Ecto neural progenitor cell (in vitro differentiated cells): ENCODE results near the gene FSTL5.

Source experiments
- DNase-seq: peaks from one replicate; pipeline ENCODE4 v3.0.0-alpha.2; 2018; ENCODE audit warnings: low spot score

FSTL5 gene

DNA sequence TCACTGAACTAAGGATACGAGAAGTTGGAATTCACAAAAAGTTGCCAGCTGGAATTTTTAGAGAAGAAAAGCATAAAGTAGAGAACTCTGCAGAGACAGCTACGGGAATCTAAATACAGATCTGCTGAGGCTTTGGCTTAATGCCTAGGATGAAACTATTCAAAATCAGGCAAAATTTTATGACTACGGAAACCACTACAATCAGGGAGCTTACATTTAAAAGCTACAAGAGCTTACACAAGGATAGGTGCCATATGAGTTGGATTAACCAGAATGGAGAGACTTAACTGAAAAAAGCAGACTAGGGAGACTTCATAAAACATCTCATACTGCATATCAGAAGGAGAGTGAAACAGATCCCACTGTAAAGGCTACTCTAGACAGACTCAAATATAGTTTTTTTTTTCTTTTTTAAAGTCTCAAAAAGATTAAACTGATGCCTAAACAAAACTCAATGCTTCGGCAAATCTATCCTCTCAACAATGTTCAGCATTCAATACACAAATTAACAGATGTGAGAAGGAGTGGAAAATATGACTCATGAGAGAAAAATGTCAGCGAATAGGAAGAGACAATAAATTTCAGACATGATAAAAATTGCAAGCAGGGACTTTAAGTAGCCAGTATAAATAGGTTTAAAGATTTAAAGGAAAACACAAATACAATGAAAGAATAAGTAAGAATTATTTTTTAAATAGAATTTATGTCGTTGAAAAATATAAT lies 586.1 kb downstream of the FSTL5 start:
- DNase-seq, result no peak

DNA sequence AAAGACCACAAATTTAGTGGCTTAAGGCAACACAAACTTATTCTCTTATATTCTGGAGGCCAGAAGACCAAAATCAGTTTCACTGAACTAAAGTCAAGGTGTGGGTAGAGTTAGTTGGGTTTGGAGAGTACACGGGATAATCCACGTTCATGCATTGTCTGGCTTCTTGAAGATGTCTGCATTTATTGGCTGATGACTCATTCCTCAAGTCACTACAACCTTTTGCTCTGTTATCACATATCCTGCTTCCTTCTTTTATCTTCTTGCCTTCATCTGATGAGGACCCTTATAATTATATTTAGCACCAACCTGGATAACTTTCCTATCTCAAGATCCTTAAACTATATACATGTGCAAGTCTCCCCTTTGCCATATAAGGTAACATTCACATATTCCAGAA lies 590.0 kb downstream of the FSTL5 start:
- no peak for DNase-seq

DNA sequence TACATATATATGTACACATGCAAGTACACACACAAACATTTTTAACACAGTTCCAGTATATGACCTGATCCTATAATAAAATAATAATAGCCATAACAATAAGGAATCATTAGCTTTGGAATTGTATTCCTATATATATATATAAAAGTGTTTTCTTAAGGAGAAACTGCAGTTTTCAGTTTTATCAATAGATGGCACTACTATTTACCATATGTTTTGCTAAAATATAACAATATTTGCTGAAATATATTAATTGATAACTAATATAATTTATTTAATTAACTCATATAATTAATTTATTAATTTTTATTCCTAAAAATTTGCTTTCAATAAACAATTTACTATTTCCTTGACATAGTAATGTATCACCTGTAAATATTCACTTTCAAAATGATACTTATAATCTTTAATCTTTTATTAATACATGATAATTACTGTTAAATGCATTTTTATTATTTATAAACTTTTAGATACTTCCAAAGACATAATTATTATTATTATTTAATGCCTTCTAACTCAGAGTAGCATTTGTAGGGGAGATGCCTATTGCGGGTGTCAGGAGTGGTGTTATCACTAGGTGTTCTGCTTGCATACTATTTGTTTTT lies 599.5 kb downstream of the FSTL5 start:
- DNase-seq, result no peak

DNA sequence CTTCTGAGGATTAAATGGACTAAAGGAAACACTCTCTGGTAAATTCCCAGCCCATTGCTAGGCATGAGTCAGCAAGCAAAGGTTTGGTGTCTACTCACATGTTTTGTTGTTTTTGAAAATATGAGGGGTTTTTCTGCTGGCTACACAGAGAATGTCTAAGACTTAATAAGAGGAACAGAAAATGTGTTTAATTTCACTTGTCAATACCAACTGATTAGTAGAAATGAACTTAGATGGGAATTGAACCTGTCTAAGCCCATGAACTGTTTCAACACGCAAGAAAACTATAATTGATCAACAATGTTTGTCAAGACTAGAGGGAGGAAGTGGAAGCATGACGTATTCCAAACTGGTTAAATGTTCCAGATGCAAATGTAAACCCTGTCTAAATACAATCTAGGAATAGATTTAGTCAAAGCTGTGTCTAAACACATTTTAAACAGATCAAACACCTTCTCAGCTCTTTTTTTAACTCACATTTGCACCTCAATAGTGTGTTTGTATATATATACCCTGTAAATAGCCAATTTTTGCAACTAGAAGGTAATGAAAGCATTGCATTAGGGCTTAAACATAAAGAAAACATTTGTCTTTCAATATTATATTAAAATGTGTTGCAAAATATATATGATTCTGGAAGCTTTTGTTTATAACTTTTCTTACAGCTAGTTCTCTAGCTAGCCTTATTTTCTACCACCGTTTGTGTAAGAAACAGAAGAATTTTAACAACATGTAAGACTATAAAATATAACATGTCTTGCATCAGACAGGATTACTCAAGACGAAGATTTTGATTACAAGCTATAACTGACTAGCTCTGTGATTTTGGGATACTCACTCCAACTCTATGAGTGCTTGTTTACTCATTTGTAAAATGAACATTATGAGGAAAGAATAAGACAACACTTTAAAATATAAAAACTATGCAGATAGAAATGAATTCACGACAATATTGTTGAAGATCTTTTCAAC lies 607.8 kb downstream of the FSTL5 start:
- DNase-seq, result no peak

DNA sequence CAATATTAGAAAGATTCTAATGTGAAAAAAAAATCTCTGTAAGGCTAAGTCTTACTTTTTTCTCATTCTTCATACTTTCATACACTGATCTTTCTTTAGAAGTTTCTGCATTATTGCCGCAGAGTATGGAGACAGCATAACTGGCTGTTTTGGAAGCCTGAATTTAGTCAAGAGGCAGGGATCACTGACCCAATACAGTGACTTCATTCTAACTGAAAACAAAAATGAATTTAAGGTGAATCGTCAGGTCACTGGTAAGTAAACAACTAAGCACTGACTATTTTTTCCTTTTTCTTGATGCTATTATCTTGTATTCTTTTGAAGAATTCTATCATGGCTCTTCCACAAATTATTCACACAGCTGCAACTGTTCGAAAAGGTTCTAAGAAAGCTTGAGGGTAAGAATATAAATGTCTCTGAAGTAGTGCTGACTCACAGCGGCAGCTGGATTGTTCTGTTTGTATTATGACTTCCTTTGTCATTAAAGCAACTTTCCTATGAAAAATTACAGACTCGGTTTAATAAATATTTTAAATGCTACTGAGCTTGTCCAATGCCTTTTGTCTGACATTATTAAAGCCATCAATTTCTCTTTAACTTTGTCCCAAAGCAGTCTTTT lies 609.3 kb downstream of the FSTL5 start:
- no peak for DNase-seq

DNA sequence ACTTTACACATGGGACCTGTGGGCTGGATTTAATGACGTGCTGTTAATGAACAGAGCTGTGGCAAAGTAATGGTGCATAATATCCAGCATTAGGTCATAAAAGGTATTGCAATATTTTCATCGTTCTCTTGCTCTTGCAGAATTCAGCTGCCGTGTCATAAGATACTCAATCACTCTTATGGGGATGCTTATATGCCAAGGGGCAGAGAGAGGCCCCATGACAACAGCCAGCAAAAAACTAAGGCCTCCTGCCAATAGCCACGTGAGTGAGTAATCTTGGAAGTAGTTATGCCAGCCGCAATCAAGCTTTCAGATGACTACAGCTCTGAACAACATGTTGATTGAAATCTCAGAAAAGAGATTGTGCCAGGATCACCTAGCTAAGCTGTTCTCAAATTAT lies 616.9 kb downstream of the FSTL5 start:
- DNase-seq, result no peak

DNA sequence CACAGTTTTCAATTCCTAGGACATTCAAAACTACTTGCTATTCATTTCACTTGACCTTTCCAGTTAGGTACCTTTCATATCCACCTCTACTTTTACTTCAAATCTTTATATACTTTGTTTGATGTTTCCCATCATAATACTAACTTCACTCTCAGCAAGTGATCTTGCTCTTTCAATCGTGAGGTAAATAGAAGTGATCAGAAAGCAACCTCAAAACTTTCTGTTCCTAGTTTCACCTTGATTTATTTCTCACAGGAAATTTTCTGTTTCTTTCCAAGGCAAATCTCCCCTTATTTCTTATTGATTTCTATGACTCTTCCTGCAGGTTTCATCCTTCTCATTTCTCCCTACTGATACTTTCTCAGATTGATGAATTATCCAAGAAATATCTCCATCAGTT lies 623.5 kb downstream of the FSTL5 start:
- no peak for DNase-seq

DNA sequence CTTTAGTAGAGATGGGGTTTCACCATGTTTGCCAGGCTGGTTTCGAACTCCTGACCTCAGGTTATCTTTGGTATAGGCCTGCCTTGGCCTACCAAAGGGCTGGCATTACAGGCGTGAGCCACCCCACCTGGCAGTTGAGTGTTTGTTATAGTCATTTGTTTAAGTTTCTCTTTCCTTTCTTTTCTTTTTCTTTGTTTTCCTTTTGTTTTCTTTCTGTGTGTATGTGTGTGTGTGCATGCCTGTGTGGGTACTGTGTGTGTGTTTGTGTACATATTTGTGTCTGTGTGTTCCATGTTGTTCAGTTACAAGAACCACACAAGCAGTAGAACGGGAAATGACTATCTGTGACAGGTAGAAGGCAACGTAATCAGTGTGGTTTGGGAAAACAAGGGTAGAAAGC lies 624.9 kb downstream of the FSTL5 start:
- DNase-seq, result no peak

DNA sequence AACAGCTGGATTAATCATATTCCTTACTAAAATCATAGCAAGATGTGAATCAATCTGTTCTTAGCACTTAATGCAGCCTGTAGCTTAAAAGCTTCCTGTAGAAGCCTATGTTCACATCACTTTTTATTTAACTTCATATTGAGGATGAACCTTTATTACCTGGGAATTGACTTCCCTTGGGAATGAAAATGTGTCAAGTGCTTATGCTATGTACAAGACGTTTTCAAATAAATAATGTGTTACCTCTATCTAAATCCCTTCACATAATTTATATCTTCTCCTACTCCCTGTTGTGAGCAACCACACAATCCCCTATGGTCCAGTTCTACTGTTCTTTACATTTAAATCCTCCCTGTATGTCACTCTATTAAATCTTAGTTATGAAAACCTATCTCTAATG lies 633.1 kb downstream of the FSTL5 start:
- no peak for DNase-seq

DNA sequence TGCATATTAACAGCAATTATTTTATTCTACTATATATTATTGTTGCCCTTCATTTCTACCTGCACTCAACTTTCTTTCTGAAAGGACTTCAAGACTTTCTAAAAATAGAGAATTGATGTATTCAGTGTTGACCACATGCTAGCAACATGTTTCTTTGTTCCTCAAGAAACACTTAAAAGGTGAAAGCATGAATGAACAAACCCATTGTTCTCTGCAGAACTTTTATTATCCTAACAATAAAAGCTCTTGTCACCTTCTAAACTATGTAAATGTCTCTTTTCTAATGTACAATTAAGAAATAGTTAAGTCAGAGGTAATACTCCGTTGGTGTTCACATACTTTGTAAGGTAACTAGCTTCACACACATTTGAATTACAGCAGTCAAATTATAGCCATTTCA lies 638.7 kb downstream of the FSTL5 start:
- no peak for DNase-seq

DNA sequence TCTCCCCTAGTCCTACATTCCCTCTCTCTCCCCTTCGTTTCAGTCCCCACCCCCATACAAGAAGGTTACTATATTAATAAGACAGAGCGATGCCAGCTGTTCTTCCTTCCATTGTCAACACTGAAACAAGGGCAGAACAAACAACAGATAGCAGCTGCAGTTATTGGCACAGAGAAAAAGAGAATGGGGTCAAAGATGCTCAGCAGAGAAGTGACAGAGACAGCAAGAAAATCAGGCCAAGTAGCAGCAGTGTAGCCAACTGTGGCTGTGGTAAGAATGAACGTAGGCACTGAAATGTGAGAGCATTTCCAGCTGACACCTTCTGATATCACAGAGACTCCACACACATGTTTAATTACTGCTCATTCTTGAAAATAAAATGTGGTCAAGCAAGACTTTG lies 641.8 kb downstream of the FSTL5 start:
- no peak for DNase-seq

DNA sequence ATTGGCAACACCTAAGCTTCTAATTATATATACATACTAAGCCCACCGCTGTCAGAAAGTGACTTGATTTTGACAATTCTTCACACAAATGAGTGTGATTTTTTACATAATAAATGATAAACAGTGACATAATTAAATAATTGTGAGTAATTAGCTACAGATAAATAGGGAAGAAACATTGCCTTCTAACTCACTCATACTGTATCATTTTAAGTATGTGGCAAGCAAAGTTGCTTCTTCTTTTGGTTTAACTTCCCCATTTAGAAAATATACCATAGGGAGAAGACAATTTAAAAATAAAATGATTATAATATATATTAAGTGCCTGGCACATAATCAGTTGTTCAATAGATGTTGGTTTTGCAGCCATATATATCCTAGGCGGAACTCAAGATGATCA lies 644.2 kb downstream of the FSTL5 start:
- no peak for DNase-seq

DNA sequence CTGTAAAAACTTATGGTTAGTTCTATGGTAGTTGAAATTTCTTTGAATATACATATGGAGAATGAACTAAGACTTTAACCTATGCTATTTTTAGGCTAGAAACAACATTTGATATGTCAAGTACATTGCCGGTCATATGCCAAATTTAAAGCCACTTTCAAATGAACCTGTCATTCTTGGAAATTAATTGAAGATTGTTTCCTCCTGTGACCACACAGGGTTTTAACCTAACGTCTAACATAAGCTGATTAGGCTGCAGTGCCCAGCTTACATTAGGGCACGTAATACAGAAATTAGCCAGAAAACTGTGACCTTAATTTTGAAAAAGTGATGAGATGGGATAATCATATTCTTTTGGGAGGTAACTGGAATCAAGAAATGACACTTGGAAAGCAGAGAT lies 645.9 kb downstream of the FSTL5 start:
- no peak for DNase-seq

DNA sequence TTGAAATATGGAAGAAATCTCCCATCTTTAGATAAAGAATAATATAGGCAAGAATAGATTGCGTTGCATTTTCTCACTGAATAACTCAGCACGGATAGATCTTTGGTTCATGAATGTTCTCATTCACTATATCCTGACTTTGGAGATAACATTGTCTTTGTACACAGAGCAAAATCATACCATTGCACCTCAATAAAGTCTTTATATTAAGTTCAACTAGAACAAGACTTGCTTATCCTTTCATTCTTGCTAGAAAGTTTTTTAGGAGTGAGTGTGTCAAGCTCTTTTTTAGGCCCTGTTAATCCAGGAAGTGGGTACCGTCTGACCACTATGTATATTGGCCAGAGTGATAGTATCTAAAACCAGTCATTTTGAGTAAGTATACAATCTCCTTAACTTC lies 658.7 kb downstream of the FSTL5 start:
- no peak for DNase-seq

DNA sequence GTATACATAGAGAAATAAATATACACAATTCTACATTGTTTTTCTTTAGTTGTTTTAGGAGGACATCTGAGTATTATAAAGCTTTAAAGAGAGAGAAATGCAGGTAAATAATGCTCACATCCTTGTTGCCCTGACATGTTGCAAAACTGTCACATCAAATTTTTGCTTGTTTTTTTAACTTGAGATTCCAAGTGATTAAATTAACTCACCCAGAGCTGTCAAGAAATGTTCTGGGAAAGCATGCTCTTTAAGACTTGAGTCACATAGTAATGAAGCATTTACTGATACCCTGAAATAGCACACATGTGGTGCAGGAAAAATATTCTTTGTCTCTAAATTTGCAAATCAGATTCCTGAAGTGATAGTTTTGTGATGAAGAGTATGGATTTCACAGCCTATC lies 665.6 kb downstream of the FSTL5 start:
- DNase-seq, result no peak

DNA sequence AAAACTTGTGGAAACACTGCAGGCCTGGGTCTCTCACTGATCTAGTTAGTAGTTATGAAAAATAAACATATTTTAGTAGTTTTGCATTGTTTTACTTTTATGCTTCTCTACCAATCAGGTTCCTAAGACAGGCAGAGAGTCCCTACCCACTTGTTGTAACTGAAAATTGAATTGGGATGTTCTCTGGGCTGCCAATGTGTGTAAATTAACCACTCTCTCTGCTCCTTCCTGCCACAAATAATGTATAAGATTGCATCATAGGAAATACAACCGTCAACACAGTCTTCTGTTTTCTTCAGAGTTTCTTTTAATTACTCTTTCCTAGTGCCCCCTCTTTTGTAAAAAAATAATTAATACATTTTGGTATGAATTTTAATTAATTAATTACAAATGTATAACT lies 677.3 kb downstream of the FSTL5 start:
- DNase-seq, result no peak

DNA sequence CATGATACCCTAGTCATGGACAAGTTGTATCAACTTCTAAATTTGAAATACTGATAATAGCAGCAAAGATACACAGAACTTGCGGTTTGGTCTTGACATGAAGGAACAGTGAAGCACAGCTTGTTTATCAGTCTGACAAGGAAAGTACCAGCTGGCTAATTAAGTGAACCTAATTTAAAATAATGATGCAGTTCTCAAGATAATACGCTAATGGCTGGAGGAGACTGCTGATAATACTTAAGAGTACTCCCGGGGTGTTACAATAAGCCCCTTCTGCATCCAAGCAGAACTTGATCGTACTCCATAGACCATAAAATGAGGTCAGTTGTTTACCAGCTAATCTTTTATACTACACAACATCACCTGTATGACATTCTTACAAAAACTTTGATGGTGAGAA lies 697.5 kb downstream of the FSTL5 start:
- DNase-seq, result no peak

DNA sequence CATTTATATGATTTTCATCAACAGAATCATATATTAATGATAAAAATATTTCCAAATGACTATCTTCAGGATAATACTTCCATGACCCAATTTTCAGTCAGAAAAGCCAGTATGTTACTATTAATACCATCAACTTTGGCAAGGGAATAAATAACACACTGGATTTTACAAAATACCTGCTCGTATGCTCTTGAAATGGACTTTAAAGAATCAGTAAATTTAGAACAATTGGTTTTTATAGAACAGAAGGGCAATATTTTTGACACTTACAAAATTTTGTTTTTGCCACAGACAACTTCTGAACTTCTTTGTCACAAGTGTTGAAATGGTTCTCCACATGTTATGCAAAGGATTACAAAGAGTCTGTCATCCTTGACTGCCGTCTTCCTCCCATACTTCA lies 700.4 kb downstream of the FSTL5 start:
- no peak for DNase-seq

DNA sequence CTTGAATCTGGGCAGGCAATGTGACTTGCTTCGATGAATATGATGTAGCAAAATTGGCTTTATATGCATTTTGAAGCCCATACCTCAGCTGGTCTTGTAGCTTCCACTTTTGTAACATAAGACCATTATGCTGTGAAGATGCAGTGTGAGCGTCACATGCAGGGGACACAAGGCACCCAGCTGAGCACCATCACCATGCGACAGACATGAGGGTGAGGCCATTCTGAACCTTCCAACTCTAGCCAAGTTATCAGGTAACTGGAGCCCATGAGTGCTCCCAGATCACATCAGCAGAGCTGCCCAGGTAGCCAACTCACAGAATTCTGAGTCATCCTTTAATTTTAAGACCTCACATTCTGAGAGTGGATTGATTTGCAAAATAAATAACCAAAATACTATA lies 705.9 kb downstream of the FSTL5 start:
- DNase-seq, result no peak

DNA sequence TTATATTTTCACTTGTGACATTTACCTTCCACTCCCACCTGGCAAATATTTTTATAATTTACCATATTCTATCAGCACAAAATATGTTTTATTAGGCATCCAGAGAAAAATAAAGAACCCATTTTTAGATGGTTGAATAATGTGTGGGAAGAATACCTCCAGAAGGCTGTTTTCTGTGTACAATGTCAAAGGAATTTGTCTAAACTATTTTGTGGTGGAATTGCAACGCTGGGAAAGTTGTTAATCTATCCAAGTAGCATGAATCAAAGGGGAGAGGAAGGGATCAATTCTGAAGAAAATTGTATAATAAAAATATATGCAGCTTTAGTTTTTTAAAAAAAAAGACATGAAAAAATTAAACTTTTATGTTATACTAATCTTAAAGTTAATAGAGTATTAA lies 706.5 kb downstream of the FSTL5 start:
- no peak for DNase-seq

DNA sequence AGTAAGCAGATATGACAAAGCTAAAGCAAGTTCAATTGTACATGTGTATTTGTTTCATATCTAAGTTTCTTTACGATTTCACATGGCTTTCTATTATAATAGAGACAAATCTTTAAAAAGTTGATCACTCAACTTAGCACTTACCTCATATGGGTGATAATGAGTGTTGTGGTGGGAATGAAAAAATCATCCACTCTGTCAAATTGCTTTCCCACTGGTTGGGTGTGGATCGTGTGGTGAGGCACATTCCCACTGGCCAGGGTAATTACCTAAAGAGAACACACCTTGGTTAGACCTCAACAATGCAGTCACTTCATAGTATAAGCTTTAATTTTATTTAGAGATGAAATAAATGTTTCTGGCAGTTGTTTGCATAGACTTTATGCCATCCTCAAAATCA lies 708.9 kb downstream of the FSTL5 start:
- DNase-seq, result no peak

DNA sequence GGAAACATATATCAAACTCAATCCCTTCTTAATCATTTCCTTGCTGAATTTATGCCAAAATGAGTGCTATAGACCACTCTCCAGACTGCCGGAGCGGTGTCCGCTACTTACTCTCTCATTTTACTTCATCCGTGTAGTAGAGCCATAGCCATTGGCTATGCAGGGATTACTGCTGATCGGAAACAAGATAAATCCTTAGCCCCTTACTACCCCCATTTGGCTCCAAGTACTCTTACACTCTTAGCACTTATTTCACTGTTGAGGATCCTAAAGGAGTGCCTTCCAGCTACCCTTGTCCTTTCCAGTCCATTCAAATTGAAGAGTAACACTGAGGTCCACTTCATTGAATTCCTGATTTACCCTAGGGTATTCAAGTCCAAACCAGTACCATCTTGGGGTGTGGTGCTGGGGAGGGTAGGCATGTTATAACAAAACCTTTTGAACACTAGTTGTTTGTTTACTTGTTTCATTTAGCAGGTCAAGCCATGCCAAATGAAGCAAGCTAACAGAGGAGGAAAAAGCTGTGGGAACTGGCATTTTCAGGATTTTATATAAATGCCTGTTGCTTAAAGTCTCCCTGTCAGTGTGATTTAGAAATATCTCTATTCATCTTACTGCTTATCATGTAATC lies 715.1 kb downstream of the FSTL5 start:
- DNase-seq, result no peak
